HUES6 (cell line): Measurements from ENCODE around the gene GATAD2A.
A peak's percentile ranks its signal among the peaks of the same experiment; 100 is the strongest.

Experiments
- H3K27ac ChIP-seq: 2 replicates; pipeline ENCODE4 v1.7.0; 2013; ENCODE audit warnings: low read depth, mild to moderate bottlenecking, low read length, inconsistent platforms
- H3K27me3 ChIP-seq: 2 replicates; pipeline ENCODE4 v1.6.1; 2013; ENCODE audit warnings: low read length; ENCODE audit not compliant: control insufficient read depth, insufficient read depth
- H3K36me3 ChIP-seq: 2 replicates; pipeline ENCODE4 v1.6.1; 2013; ENCODE audit warnings: low read length; ENCODE audit not compliant: control insufficient read depth, insufficient read depth
- H3K4me1 ChIP-seq: 2 replicates; pipeline ENCODE4 v1.6.1; 2013; ENCODE audit warnings: low read length; ENCODE audit not compliant: control insufficient read depth, insufficient read depth
- H3K4me3 ChIP-seq: 2 replicates; pipeline ENCODE4 v1.5.1; 2013; ENCODE audit warnings: low read depth, low read length
- H3K9ac ChIP-seq: one replicate; pipeline ENCODE4 v1.6.1; 2013; ENCODE audit warnings: mild to moderate bottlenecking, low read length
- H3K9me3 ChIP-seq: 2 replicates; pipeline ENCODE4 v1.6.1; 2013; ENCODE audit warnings: low read depth, low read length; ENCODE audit not compliant: control insufficient read depth, insufficient read depth

GATAD2A gene

GRCh38 chr19:19498255-19498991 is 92.9 kb downstream of the GATAD2A start:
- no peaks in the 10 kb centered on the region for H3K9me3 ChIP-seq
- H3K27ac ChIP-seq, result no peak overlapping the region
- no peak overlapping the region for H3K4me3 ChIP-seq
- no peaks in the 10 kb centered on the region for H3K27me3 ChIP-seq
- no peak overlapping the region for H3K9ac ChIP-seq
- no peaks in the 10 kb centered on the region for H3K4me1 ChIP-seq
- H3K36me3 ChIP-seq, result peaks cover 96% of the 10 kb centered on the region

DNA sequence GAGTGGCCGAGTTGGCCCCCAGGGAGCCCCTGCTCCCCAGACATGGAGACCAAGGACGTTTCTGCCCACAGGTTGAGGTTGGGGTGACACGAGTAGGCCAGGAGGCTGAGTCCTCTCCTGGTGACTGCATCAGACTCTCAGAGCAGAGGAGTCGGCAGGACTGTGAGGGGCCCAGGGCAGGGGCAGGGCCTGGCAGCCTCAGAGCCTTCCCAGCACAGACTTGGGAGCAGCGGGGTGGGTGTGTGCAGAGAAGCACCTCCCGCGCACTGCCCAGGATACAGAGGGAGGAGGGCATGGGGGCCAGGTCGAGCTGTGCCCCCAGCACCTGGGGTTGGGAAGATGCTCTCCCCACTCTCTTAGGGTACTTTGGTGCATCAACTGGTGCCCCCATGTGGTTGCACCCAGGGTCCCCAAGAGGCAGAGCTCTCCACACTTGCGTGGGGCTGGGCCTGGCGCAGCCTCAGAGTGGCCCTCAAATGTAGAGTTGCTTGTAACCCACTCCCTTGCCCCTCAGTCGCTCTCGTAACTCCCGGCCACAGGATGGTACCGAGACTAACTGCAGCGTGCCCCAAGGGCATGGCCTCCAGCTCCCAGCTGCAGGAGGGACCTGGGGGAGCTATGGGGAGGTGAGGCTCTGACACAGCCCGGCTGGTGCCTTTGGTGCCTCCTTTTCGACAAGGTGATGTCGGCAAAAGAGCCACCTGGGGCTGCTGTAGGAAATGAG is 94.0 kb downstream of the GATAD2A start:
- Histone ChIP-seq H3K4me1 (no peaks in the 10 kb centered on the region), H3K9me3 (no peaks in the 10 kb centered on the region), H3K27ac (no peak overlapping the region), H3K9ac (no peak overlapping the region), H3K36me3 (peaks cover 97% of the 10 kb centered on the region), H3K27me3 (no peaks in the 10 kb centered on the region), H3K4me3 (no peak overlapping the region)

GRCh38 chr19:19500975-19501644 is 95.6 kb downstream of the GATAD2A start:
- H3K36me3 ChIP-seq, result peaks cover 100% of the 10 kb centered on the region
- no peaks in the 10 kb centered on the region for H3K4me1 ChIP-seq
- H3K4me3 ChIP-seq, result no peak overlapping the region
- H3K27ac ChIP-seq, result 0 out of 2 replicates have a peak overlapping the region, but pooled peaks have one; percentile 28
- H3K9ac ChIP-seq, result no peak overlapping the region
- no peaks in the 10 kb centered on the region for H3K27me3 ChIP-seq
- no peaks in the 10 kb centered on the region for H3K9me3 ChIP-seq

GRCh38 chr19:19501798-19502197 is 96.3 kb downstream of the GATAD2A start:
- no peak overlapping the region for H3K9ac ChIP-seq
- H3K27me3 ChIP-seq, result no peaks in the 10 kb centered on the region
- no peak overlapping the region for H3K4me3 ChIP-seq
- 0 out of 2 replicates have a peak overlapping the region, but pooled peaks have one; percentile 28 for H3K27ac ChIP-seq
- no peaks in the 10 kb centered on the region for H3K4me1 ChIP-seq
- H3K9me3 ChIP-seq, result no peaks in the 10 kb centered on the region
- H3K36me3 ChIP-seq, result peaks cover 97% of the 10 kb centered on the region

DNA sequence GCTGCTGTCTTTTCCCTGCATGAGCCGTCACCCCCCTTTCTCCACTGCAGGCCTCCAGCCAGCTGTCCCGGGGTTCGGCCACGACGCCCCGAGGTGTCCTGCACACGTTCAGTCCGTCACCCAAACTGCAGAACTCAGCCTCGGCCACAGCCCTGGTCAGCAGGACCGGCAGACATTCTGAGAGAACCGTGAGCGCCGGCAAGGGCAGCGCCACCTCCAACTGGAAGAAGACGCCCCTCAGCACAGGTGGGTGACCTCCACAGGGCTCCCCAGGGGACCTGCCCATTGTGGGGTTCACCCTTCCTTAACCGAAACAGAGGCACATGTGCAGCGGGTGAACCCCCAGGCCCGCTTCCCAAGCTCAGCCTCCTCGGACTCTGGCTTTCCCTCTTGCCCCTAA is 96.8 kb downstream of the GATAD2A start:
- no peak overlapping the region for H3K27ac ChIP-seq
- H3K36me3 ChIP-seq, result peaks cover 95% of the 10 kb centered on the region
- H3K9me3 ChIP-seq, result no peaks in the 10 kb centered on the region
- H3K4me3 ChIP-seq, result no peak overlapping the region
- no peaks in the 10 kb centered on the region for H3K4me1 ChIP-seq
- H3K27me3 ChIP-seq, result no peaks in the 10 kb centered on the region
- H3K9ac ChIP-seq, result no peak overlapping the region

DNA sequence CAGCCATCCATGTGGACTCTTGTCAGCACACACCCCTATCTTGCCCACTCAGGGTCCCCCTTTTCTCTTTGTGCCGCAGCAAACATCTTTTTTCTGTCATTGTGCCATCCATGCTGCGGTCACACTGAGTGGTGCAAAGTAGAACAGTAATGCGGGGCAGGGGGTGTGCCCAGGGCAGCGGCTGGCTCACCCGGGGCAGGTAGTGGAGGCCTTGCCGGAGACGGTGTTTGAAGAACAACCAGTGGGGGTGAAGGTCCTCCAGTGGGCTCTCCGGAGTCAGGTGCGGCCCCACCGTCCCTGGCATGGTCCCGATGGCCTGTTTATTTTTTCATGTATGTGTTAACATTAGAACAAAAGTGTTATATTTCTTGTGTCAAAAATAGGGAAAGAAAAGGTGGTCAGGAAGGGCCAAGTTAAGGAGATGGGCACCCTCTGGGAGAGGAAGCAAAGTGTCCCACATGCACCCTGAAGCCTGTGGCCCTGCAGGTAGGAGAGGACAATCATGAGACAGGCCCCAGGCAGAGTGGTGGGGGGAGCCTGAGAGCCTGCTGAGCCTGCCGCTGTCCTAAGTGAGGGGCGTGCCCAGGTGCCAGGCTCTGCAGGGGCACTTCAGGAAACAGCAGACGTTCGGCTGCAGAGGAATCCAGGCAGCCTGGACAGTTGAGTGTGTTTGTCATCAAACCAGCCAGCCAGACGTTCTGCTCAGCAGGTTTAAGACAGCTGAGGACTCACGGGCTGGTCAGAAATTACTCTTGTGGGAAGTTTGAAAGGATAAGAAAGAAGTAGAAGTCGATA is 97.5 kb downstream of the GATAD2A start:
- Histone ChIP-seq H3K4me1 (no peaks in the 10 kb centered on the region), H3K9ac (no peak overlapping the region), H3K36me3 (peaks cover 92% of the 10 kb centered on the region), H3K4me3 (no peak overlapping the region), H3K27ac (no peak overlapping the region; the same call in 1 of the 2 replicates), H3K27me3 (no peaks in the 10 kb centered on the region), H3K9me3 (no peaks in the 10 kb centered on the region)

GRCh38 chr19:19504754-19505668 is 99.5 kb downstream of the GATAD2A start:
- Histone ChIP-seq H3K36me3 (peaks cover 72% of the 10 kb centered on the region), H3K27me3 (no peaks in the 10 kb centered on the region), H3K4me3 (no peak overlapping the region), H3K9me3 (no peaks in the 10 kb centered on the region), H3K27ac (no peak overlapping the region), H3K4me1 (no peaks in the 10 kb centered on the region), H3K9ac (no peak overlapping the region)

GRCh38 chr19:19505669-19506326 is 100.3 kb downstream of the GATAD2A start:
- Histone ChIP-seq H3K9me3 (no peaks in the 10 kb centered on the region), H3K4me3 (no peak overlapping the region), H3K36me3 (peaks cover 64% of the 10 kb centered on the region), H3K4me1 (no peaks in the 10 kb centered on the region), H3K27me3 (no peaks in the 10 kb centered on the region), H3K9ac (no peak overlapping the region), H3K27ac (no peak overlapping the region)

- H3K9me3 ChIP-seq, result no peaks in the 10 kb centered on the region
- no peaks in the 10 kb centered on the region for H3K27me3 ChIP-seq
- no peak overlapping the region for H3K4me3 ChIP-seq
- H3K9ac ChIP-seq, result no peak overlapping the region
- H3K27ac ChIP-seq, result no peak overlapping the region
- peaks cover 56% of the 10 kb centered on the region for H3K36me3 ChIP-seq
- H3K4me1 ChIP-seq, result no peaks in the 10 kb centered on the region
These were observed 101.1 kb downstream of the GATAD2A start for GRCh38 chr19:19506592-19506991.
